IPS DF 19.7 (cell line): ENCODE measurements around the gene CCR5AS.

Source experiments
- DNase-seq: peaks from one replicate; pipeline ENCODE4 v3.0.0-alpha.2; 2013; ENCODE audit warnings: low read depth, low spot score

Gene CCR5AS

DNA sequence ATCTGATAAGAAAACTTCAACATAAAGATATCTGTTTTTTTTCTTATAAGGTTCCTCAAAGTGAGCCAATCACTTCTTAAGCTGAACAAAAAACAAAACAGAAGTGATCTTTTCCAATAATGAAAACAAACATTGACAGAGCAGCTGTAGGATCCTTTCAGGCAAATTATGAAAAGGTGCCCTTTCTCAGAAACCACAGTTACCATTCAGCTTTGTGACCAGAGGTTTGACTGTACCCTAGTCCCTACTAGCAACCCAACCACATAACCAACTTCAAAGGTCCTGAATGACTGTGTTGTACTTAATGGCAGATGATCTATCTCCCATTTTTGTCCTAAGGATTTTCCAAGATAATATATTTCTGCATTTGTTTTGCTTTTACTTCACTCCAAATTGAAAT, 92.3 kb downstream of the CCR5AS start:
- DNase-seq, result no peak
